Nephron (organoid): ENCODE measurements around the gene TMEM145.

Experiments used
- H3K27ac Mint-ChIP-seq, 3 experiments: 2 replicates each; pipeline ENCODE4 v1.8.0; 2020; ENCODE audit warnings: mixed read lengths in 3 of 3, mild to moderate bottlenecking in 2 of 3, moderate library complexity in 1 of 3
- H3K27me3 Mint-ChIP-seq: 2 replicates; pipeline ENCODE4 v1.8.0; 2021; ENCODE audit warnings: low read depth, mild to moderate bottlenecking, moderate library complexity, mixed read lengths
- H3K36me3 Mint-ChIP-seq: 2 replicates; pipeline ENCODE4 v1.8.0; 2020; ENCODE audit warnings: low read depth, mixed read lengths
- H3K4me1 Mint-ChIP-seq: 2 replicates; pipeline ENCODE4 v1.8.0; 2020; ENCODE audit warnings: mixed read lengths
- H3K4me3 Mint-ChIP-seq, 3 experiments: 2 replicates each; pipeline ENCODE4 v1.8.0; 2020; ENCODE audit warnings: mild to moderate bottlenecking in 3 of 3, mixed read lengths in 3 of 3, moderate library complexity in 2 of 3
- H3K9me3 Mint-ChIP-seq: 2 replicates; pipeline ENCODE4 v1.8.0; 2020; ENCODE audit warnings: mixed read lengths
- TF ChIP-seq, protein P1 (sequence below), 3 experiments: fragments of 200-600 bp; sonication (generic); IDR thresholded peaks; one replicate each; pipeline ENCODE4 v1.5.0; 2021; ENCODE audit warnings: antibody characterized with exemption in 3 of 3; ENCODE audit not compliant: unreplicated experiment in 3 of 3

Gene TMEM145

DNA sequence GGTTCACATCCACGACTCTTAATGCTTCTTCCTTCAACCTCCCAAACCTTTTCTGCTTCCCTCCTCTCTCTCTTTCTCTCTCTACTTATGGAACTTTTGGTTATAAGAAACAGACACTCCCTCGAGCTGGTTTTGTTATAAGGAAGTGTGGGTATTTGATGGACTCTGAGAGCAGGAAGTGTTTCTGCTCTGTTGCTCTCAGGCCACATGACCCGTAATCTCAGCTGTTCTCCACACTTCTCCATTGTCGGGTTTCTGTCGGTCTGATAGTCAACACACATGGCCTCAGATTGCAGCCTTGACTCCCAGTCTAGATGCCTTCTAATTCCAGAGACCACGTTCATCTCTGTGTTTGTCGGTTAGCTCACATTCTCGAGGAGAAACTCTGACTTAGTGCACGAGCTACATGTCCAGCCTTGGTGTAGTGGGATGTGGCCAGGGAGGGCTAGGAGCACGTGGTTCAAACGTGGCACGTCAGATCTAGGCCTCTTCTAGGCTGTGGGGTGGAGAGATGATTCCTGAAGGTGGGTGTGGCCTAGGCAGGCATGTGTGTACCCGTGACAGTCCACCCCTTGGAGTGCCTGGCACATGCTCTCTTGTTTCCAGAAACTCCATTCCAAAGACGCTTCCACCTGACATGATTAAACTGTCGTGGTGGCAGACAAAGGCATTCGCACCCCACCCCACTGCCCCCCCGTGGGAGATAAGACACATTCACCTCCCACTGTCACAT lies 50.7 kb downstream of the TMEM145 start:
- Mint-ChIP-seq H3K27ac (no peak overlapping the region), H3K4me3 (no peak overlapping the region), H3K4me1 (peaks cover 12% of the 10 kb centered on the region), H3K36me3 (peaks cover 56% of the 10 kb centered on the region), H3K9me3 (no peaks in the 10 kb centered on the region), H3K27me3 (no peaks in the 10 kb centered on the region)
- TF ChIP-seq, protein P1, sequence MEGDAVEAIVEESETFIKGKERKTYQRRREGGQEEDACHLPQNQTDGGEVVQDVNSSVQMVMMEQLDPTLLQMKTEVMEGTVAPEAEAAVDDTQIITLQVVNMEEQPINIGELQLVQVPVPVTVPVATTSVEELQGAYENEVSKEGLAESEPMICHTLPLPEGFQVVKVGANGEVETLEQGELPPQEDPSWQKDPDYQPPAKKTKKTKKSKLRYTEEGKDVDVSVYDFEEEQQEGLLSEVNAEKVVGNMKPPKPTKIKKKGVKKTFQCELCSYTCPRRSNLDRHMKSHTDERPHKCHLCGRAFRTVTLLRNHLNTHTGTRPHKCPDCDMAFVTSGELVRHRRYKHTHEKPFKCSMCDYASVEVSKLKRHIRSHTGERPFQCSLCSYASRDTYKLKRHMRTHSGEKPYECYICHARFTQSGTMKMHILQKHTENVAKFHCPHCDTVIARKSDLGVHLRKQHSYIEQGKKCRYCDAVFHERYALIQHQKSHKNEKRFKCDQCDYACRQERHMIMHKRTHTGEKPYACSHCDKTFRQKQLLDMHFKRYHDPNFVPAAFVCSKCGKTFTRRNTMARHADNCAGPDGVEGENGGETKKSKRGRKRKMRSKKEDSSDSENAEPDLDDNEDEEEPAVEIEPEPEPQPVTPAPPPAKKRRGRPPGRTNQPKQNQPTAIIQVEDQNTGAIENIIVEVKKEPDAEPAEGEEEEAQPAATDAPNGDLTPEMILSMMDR (IDR thresholded peaks at IDR 0.05; ENCODE audit: unreplicated experiment in 3 of 3): no peak

DNA sequence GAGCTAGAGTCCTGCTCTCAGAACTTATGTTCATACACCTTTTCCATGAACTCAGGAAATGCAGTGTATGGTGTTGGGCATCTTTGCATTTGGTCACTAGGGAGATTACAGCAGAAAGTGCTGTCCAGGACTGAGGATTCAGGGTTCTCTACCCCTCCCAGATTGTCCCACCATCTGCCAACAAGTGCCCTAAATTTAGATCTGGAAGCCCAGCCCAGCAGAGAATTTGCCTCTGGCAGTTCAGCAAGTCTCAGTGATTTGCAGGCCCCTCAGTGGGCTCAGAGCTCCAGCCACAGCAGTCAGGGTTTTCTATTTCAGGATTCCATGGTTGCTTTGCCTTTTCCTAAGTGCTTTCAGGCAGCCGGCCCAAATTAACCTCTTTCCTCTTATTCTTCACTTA lies 53.6 kb downstream of the TMEM145 start:
- TF ChIP-seq, protein P1 (IDR thresholded peaks at IDR 0.05; ENCODE audit: unreplicated experiment in 3 of 3): no peak
- peaks cover 12% of the 10 kb centered on the region for H3K4me1 Mint-ChIP-seq
- no peaks in the 10 kb centered on the region for H3K27me3 Mint-ChIP-seq
- H3K4me3 Mint-ChIP-seq: no peak overlapping the region
- H3K9me3 Mint-ChIP-seq: no peaks in the 10 kb centered on the region
- peaks cover 38% of the 10 kb centered on the region for H3K36me3 Mint-ChIP-seq
- peak overlapping the region; percentile 62 to 69 (median 66) for H3K27ac Mint-ChIP-seq

DNA sequence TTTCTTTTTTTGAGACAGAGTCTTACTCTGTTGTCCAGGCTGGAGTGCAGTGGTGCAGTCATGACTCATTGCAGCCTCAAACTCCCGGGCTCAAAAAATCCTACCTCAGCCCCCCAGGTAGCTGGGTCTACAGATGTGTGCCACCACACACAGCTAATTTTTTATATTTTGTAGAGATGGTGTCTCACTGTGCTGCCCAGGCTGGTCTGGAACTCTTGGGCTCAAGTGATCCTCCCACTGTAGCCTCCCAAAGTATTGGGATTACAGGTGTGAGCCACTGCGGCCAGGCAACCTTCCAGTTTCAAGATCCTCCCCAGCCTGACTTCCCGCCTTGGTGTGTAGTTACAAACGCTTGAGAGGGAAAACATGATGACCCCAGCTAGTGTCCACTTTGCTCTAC lies 54.8 kb downstream of the TMEM145 start:
- TF ChIP-seq, protein P1 (IDR thresholded peaks at IDR 0.05; ENCODE audit: unreplicated experiment in 3 of 3): no peak
- Mint-ChIP-seq H3K4me3 (no peak overlapping the region), H3K36me3 (peaks cover 42% of the 10 kb centered on the region), H3K27ac (no peak overlapping the region), H3K9me3 (no peaks in the 10 kb centered on the region), H3K27me3 (no peaks in the 10 kb centered on the region), H3K4me1 (peaks cover 12% of the 10 kb centered on the region)

DNA sequence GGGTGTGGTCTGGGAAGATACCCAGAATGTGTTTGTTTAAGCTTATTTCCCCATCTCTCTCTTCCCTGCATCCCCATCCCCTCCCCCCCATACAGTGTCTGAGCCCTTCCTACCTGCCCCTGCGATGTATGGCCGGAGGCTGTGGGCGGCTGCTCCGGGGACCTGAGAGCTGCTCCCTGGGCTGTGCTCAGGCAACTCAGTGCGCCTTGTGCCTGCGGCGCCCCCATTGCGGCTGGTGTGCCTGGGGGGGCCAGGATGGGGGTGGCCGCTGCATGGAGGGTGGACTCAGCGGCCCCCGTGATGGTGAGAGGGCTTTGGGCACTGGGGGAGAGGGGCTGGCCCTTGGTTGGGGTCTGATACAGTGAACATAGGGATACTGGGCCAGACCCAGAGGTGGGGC lies 55.3 kb downstream of the TMEM145 start:
- no peak overlapping the region for H3K4me3 Mint-ChIP-seq
- no peaks in the 10 kb centered on the region for H3K9me3 Mint-ChIP-seq
- TF ChIP-seq, protein P1 (IDR thresholded peaks at IDR 0.05; ENCODE audit: unreplicated experiment in 3 of 3): no peak
- H3K27ac Mint-ChIP-seq: no peak overlapping the region
- H3K27me3 Mint-ChIP-seq: no peaks in the 10 kb centered on the region
- H3K4me1 Mint-ChIP-seq: peaks cover 12% of the 10 kb centered on the region
- H3K36me3 Mint-ChIP-seq: peaks cover 38% of the 10 kb centered on the region

DNA sequence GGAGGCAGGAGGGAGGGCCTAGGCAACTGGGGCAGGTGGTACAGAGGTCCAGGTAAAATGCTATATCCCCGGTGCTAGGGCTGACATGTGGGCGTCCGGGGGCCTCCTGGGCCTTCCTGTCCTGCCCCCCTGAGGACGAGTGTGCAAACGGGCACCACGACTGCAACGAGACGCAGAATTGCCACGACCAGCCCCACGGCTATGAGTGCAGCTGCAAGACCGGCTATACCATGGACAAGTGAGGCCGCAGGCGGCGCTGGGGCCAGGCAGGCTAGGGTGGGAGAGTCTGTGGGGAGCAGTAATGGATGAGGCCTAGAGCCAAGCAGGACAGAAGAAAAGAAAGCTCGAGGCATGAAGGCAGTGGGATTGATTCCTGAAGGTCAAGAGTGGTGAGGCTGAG lies 55.7 kb downstream of the TMEM145 start:
- no peak overlapping the region for H3K4me3 Mint-ChIP-seq
- TF ChIP-seq, protein P1 (IDR thresholded peaks at IDR 0.05; ENCODE audit: unreplicated experiment in 3 of 3): no peak
- no peaks in the 10 kb centered on the region for H3K27me3 Mint-ChIP-seq
- H3K9me3 Mint-ChIP-seq: no peaks in the 10 kb centered on the region
- H3K4me1 Mint-ChIP-seq: peaks cover 12% of the 10 kb centered on the region
- H3K36me3 Mint-ChIP-seq: peaks cover 34% of the 10 kb centered on the region
- H3K27ac Mint-ChIP-seq: no peak overlapping the region

DNA sequence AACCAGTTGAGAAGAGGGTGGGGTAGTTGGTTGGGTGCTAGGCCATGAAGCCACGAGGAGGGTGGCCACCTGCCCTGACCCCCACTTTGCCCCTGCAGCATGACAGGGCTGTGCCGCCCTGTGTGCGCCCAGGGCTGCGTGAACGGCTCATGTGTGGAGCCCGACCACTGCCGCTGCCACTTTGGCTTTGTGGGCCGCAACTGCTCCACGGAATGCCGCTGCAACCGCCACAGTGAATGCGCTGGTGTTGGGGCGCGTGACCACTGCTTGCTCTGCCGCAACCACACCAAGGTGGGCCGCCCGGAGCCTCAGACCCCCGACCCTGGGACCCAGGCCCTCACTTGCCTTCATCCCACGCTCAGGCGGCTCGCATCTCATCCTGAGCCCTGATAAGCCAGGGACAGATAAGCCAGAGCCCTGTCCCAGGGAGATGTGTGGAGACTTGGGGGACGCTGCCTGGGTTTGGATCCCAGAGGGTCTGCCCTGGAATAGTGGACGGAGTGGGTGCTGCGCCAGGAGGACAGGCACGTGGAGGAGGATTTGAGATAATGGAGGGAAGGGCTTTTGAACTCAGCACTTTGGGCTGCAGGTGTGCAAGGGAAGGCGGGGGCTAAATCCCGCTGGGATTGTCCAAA lies 56.4 kb downstream of the TMEM145 start:
- Mint-ChIP-seq H3K27ac (no peak overlapping the region), H3K9me3 (no peaks in the 10 kb centered on the region), H3K36me3 (peaks cover 32% of the 10 kb centered on the region), H3K4me1 (peaks cover 12% of the 10 kb centered on the region), H3K4me3 (no peak overlapping the region), H3K27me3 (no peaks in the 10 kb centered on the region)
- TF ChIP-seq, protein P1 (IDR thresholded peaks at IDR 0.05; ENCODE audit: unreplicated experiment in 3 of 3): no peak
